ENCODE results near the gene PLEKHH3. TPM values are rescaled to one million over a fixed set of nuclear protein-coding genes. Genes with fewer than 3 reads are reported as not detected.
"Not testable (repeated sequence)": the region's sequence is repeated elsewhere in the genome, so short reads cannot be mapped to it uniquely, and the experiment has no call there.

The PLEKHH3 gene
- total and polyA plus RNA-seq, 12 donors = 1.8 to 73.2 (median 46.6) TPM

DNA sequence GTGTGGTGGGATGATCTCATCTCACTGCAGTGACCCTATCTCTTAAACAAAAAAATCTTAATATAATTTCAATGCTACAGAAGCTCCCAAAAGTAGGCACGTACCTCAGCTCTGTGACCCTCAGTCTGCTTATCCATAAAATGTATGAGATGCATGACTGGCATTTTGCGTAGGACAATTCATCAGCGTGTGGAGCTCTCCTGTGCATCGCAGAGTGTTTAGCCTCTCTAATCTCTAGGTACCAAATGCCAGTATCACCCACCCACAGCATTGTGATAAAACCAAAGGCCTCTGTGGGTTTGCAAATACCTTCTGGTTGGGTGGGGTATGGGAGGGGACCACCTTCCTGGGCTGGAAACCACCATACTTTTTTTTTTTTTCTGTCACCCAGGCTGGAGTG, 36.7 kb downstream of the PLEKHH3 start:
- 93 to 98% (median 95%) methylated on average over 4 of the region's 4 CpGs for WGBS, 4 donors
- DNase-seq = no peak
- intact Hi-C loops (cut with DNase I) = no loop called here

DNA sequence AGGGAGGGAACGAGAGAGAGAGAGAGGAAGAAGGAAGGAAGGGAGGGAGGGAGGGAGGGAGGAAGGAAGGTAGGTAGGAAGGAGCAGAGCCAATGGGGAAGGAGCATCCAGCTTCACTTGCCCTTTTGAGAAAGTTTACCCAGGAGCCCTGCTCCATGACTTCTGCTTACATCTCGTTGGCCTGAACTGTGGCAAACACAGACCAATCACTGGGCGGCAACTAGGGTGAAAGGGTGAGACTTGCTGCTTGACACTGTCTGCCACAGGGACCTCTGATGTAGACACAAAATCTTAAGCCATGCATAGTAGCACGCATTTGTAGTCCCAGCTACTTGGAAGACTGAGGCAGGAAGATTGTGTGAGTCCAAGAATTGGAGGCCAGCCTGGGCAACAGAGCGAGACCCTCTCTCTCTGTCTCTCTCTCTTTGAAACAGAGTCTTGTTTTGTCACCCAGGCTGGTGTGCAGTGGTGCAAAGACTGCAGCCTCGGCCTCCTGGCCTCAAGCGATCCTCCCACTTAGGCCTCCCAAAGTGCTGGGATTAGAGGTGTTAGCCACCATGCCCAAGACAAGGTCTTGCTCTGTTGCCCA, 37.2 kb downstream of the PLEKHH3 start:
- Histone ChIP-seq H3K27me3 (no peaks in the 10 kb centered on the region), H3K4me3 (no peak overlapping the region), H3K36me3 (replicated peaks in 1 of 2) (no peaks in the 10 kb centered on the region), H3K27ac (no peak overlapping the region), H3K4me1 (replicated peaks in 1 of 2) (no peaks in the 10 kb centered on the region), H3K9me3 (replicated peaks in 1 of 3) (no peaks in the 10 kb centered on the region)
- DNase-seq = no peak
- WGBS, 4 donors = 80 to 86% (median 83%) methylated on average over 4 to 6 of the region's 7 CpGs
- intact Hi-C loops (cut with DNase I) = no loop called here
- TF ChIP-seq POLR2A (IDR thresholded peaks at IDR 0.05) = no peak
- TF ChIP-seq, protein P1, sequence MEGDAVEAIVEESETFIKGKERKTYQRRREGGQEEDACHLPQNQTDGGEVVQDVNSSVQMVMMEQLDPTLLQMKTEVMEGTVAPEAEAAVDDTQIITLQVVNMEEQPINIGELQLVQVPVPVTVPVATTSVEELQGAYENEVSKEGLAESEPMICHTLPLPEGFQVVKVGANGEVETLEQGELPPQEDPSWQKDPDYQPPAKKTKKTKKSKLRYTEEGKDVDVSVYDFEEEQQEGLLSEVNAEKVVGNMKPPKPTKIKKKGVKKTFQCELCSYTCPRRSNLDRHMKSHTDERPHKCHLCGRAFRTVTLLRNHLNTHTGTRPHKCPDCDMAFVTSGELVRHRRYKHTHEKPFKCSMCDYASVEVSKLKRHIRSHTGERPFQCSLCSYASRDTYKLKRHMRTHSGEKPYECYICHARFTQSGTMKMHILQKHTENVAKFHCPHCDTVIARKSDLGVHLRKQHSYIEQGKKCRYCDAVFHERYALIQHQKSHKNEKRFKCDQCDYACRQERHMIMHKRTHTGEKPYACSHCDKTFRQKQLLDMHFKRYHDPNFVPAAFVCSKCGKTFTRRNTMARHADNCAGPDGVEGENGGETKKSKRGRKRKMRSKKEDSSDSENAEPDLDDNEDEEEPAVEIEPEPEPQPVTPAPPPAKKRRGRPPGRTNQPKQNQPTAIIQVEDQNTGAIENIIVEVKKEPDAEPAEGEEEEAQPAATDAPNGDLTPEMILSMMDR (IDR thresholded peaks at IDR 0.05) = no peak

More for the DNA sequence above, 36.7 kb downstream of the PLEKHH3 start:
- H3K27me3 ChIP-seq = no peaks in the 10 kb centered on the region
- H3K9me3 ChIP-seq (replicated peaks in 1 of 3) = no peaks in the 10 kb centered on the region
- H3K27ac ChIP-seq = no peak overlapping the region
- no peaks in the 10 kb centered on the region for H3K36me3 ChIP-seq (replicated peaks in 1 of 2)
- H3K4me3 ChIP-seq = no peak overlapping the region
- no peak for TF ChIP-seq POLR2A (IDR thresholded peaks at IDR 0.05)
- TF ChIP-seq, protein P1 (IDR thresholded peaks at IDR 0.05) = no peak
- no peaks in the 10 kb centered on the region for H3K4me1 ChIP-seq (replicated peaks in 1 of 2)

DNA sequence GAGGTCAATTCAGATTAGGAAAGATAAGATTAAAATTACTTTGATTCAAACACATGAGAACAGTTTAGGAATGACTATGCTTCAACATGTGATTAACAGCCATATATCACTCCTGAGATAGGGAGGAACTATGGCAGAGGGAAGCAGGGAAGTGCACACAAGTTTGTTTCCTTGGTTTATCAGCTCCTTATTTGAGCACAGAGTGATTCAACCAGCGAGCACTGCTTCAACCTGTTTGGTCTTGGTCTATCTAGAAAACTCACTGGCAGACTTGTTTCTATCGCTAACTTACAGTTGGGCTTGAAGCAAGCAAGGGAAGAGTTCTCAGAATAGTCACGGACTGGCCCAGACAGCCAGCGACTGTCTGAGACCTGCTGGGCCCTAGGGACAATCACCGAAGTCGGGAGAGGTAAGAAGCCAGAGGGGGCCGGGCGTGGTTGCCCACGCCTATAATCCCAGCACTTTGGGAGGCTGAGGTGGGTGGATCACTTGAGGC, 43.8 kb downstream of the PLEKHH3 start:
- Histone ChIP-seq H3K4me3 (no peak overlapping the region), H3K4me1 (replicated peaks in 1 of 2) (no peaks in the 10 kb centered on the region), H3K27ac (peak overlapping the region in 2 of 5 donors; percentile 14 to 63), H3K9me3 (replicated peaks in 1 of 3) (no peaks in the 10 kb centered on the region), H3K27me3 (no peaks in the 10 kb centered on the region), H3K36me3 (replicated peaks in 1 of 2) (no peaks in the 10 kb centered on the region)
- TF ChIP-seq, protein P1 (IDR thresholded peaks at IDR 0.05) = no peak
- no peak for TF ChIP-seq POLR2A (IDR thresholded peaks at IDR 0.05)
- intact Hi-C loops (cut with DNase I) = no loop called here
- 65 to 85% (median 74%) methylated on average over 3 to 9 of the region's 9 CpGs for WGBS, 4 donors
- peak in 1 of 7 donors; percentile 17 for DNase-seq

DNA sequence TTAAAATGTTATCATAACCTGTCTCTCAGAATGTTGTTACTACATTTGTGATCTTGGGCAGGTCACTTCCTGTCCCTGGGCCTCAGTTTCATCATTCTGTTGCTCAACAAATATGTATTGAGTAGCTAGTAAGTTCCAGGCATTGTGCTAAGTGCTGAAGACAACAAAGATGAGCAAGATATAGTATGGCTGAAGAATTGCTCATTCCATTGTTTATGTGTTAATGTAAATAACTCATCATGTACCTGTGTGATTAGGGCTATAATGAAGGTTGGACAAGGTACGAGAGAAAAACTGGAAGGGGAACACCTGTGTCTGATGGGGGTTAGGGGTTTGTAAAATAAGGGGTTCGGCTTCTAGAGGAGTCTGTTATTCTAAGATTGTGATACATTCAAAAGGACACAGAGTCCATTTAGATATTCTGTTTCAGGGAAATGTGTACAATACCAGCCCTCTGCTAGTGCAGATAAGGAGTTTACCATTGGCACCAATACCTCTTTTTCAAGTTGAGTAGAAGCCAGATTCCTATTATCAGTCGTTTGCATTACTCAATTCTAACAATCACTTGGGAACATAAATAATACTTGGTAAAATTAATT, 47.3 kb downstream of the PLEKHH3 start:
- intact Hi-C loops (cut with DNase I) = no loop called here

DNA sequence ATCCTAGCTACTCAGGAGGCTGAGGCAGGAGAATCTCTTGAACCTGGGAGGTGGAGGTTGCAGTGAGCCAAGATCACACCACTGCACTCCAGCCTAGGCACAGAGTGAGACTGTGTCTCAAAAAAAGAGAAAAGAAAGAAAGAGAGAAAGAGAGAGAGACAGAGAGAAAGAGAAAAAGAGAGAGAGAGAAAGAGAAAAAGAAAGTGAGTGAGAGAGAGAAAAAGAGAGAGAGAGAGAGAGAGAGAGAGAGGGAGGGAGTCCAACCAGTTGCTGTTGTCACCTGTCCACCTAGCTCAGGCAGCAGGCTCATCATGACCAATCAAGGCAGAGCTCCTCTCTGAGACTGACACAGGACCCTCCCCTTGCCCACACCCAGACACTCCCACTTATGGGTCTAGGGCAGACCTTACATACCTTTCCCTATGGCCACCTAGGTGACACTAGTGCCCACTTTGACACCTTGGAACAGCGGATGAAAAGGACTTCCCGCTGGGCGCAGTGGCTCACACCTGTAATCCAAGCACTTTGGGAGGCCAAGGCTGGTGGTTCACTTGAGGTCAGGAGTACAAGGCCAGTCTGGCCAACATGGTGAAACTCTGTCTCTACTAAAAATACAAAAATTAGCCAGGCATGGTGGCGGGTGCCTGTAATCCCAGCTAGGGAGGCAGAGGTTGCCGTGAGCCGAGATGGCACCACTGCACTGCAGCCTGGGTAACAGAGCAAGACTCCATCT, 49.6 kb downstream of the PLEKHH3 start:
- H3K4me1 ChIP-seq (replicated peaks in 1 of 2) = peaks cover 0 to 14% of the 10 kb centered on the region in 2 donors
- H3K36me3 ChIP-seq (replicated peaks in 1 of 2); H3K27ac ChIP-seq; H3K4me3 ChIP-seq; H3K27me3 ChIP-seq; H3K9me3 ChIP-seq (replicated peaks in 1 of 3); DNase-seq; intact Hi-C loops (cut with DNase I): not testable (repeated sequence)
- 72 to 94% (median 88%) methylated on average over 6 of the region's 6 CpGs for WGBS, 4 donors

More for the DNA sequence above, 47.3 kb downstream of the PLEKHH3 start:
- Histone ChIP-seq H3K36me3 (replicated peaks in 1 of 2) (no peaks in the 10 kb centered on the region), H3K4me3 (no peak overlapping the region), H3K9me3 (replicated peaks in 1 of 3) (no peaks in the 10 kb centered on the region), H3K4me1 (replicated peaks in 1 of 2) (no peaks in the 10 kb centered on the region), H3K27me3 (no peaks in the 10 kb centered on the region), H3K27ac (no peak overlapping the region)
- 70 to 74% (median 73%) methylated on average over 3 of the region's 3 CpGs for WGBS, 4 donors
- no peak for DNase-seq
- TF ChIP-seq, protein P1 (IDR thresholded peaks at IDR 0.05) = no peak
- TF ChIP-seq POLR2A (IDR thresholded peaks at IDR 0.05) = no peak
